HFF-Myc (cell line): ENCODE data around the gene NR3C1.

ENCODE experiments used
- DNase-seq: peaks from one replicate; pipeline ENCODE4 v3.0.0-alpha.2; 2011; ENCODE audit warnings: low read depth; ENCODE audit errors: extremely low read depth
- H3K4me3 ChIP-seq: replicated peaks from 2 replicates; pipeline ENCODE4 v1.5.1; 2011; ENCODE audit warnings: low read depth, mild to moderate bottlenecking, control low read depth, low read length
- TF ChIP-seq, protein P1 (sequence below): IDR thresholded peaks from 2 replicates; pipeline ENCODE4 v1.5.1; 2012; ENCODE audit warnings: mild to moderate bottlenecking, low read depth, low read length, control low read depth; ENCODE audit errors: missing control alignments

NR3C1 gene

DNA sequence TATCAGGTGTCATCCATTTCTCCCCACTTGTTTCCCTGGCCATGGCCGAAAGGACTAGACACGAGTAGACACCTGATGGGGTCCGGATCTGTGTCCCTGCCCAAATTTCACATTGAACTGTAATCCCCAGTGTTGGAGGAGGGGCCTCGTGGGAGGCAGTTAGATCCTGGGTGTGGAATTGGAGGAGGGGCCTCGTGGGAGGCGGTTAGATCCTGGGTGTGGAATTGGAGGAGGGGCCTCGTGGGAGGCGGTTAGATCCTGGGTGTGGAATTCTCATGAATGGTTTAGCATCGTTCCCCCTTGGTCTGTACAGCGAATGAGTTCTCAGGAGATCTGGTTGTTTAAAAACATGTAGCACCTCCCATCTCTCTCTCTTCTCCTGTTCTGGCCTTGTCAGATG lies 165.8 kb downstream of the NR3C1 start:
- H3K4me3 ChIP-seq = no peak overlapping the region
- TF ChIP-seq, protein P1, sequence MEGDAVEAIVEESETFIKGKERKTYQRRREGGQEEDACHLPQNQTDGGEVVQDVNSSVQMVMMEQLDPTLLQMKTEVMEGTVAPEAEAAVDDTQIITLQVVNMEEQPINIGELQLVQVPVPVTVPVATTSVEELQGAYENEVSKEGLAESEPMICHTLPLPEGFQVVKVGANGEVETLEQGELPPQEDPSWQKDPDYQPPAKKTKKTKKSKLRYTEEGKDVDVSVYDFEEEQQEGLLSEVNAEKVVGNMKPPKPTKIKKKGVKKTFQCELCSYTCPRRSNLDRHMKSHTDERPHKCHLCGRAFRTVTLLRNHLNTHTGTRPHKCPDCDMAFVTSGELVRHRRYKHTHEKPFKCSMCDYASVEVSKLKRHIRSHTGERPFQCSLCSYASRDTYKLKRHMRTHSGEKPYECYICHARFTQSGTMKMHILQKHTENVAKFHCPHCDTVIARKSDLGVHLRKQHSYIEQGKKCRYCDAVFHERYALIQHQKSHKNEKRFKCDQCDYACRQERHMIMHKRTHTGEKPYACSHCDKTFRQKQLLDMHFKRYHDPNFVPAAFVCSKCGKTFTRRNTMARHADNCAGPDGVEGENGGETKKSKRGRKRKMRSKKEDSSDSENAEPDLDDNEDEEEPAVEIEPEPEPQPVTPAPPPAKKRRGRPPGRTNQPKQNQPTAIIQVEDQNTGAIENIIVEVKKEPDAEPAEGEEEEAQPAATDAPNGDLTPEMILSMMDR = no peak
- DNase-seq = no peak

DNA sequence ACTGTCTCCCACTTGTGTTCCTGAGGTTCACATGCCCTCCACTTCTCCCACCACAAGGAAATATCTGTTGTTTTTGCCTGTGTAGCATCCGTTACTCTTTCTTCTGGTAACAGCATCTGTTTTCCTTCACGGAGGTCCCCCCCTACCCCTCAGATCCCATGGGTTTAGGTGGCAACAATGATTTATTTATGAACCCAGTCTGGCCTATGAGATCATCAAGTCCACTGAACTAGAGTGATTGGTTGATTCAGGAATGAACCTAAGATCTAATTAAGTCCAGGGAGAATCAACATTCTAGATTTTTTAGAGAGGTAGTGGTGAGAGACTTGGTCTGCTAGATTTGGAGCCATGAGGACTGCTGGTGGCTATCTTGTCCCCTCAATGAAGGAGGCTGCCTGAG lies 166.8 kb downstream of the NR3C1 start:
- H3K4me3 ChIP-seq = no peak overlapping the region
- TF ChIP-seq, protein P1 = no peak
- no peak for DNase-seq

DNA sequence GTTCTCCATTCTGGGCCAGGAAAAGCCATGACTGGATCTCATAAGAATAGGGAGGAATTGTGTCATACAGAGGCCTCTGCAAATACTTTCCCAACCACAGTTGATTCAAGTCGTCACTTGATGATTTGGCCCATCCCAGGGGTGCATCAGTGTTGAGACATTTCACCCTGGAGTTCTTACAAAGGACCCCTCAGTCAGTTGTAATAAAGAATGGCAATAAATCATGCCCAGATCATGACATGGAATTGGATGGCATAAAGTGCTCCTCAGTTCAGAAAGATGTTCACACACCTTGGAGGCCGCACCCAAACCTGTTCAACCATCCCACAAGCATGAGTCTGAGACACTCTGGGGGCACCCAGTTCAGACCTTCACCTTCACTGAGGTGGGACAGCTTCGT lies 168.1 kb downstream of the NR3C1 start:
- no peak overlapping the region for H3K4me3 ChIP-seq
- no peak for DNase-seq
- TF ChIP-seq, protein P1 = no peak

DNA sequence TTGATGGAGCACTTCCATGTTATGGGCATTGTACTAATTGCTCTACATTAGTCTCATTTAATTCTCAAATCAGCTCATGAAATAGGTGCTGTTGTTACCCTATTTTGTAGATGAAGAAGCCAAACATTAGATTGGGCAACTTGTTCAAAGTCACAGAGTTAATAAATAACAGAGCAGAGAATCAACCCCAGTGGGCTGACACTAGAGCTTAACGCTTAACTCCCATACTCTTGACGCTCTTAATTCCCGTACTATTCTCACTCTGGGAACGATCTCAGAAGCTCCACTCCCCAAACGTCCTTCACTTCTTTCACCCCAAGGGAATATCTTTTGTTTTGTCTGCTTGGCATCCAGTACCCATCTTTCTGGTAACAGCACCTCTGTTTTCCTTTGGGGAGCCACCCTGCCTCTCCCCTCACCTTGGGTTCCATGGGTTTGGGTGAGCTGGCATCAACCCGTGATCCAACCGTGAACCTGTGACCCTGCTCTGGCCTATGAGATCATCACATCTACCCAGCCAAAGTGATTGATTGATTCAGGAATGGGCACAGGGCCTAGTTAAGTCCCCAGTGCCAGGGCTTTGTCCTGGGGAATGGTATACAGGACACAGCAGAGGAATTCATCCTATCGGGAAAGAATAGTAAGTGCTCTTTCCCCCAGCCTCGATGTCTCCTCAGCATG lies 169.2 kb downstream of the NR3C1 start:
- TF ChIP-seq, protein P1 = no peak
- no peak for DNase-seq
- H3K4me3 ChIP-seq = no peak overlapping the region

DNA sequence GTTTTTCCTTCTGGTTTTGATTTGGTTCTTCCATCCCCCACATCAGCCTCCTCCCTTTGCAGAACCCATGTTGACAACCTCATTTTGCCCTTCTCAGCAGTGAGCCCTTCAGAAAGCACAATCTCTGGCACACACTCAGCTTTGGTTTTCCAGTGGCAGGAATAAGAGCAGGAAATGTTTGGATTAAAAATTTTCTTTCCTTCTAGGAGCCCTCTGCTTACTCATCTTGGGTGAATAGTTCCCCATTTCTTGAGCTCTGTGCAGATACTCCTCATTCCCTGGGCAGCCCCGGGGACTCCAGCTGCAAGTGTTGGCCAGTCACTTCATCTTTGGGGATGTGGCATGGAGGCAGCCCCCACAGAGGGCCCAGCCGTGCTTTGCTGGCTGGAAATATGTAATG lies 170.5 kb downstream of the NR3C1 start:
- H3K4me3 ChIP-seq = no peak overlapping the region
- TF ChIP-seq, protein P1 = no peak
- no peak for DNase-seq

DNA sequence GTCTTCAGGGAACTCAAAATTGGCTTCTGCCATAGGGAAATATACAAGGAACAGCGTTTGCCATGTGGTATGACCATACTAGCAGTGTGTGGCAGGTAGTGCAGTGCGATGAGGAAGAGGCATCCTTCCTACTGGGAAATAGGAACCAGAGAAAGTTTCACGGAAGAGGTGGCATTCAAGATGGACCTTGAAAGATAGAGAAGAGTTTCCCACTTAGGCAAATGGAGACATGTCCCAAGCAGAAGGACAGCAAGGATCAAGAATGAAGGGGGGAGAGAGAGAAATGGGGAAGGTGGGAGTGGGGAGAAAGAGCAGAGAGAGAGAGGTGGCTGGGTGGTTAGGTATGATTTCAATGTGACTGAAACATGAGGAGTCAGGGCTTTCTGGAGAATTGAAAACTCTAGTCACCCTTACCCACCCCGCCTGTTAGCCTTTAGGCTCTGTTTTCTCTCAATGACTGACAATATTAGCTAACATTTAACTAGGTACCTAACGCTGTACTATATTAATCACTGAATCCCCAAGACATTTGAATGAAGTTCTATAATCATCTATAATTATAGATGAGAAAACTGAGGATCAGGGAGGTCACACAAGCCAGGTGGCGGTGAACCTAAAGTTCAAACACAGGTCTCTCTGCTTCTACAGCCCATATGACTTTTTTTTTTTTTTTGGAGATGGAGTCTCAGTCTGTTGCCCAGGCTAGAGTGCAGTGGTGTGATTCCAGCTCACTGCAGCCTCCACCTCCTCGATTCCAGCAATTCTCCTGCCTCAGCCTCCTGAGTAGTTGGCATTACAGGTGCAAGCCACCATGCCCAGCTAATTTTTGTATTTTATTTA lies 171.3 kb downstream of the NR3C1 start:
- TF ChIP-seq, protein P1 = no peak
- H3K4me3 ChIP-seq = no peak overlapping the region
- no peak for DNase-seq
